ENCODE data around the gene CFAP65.

The CFAP65 gene, protein sequence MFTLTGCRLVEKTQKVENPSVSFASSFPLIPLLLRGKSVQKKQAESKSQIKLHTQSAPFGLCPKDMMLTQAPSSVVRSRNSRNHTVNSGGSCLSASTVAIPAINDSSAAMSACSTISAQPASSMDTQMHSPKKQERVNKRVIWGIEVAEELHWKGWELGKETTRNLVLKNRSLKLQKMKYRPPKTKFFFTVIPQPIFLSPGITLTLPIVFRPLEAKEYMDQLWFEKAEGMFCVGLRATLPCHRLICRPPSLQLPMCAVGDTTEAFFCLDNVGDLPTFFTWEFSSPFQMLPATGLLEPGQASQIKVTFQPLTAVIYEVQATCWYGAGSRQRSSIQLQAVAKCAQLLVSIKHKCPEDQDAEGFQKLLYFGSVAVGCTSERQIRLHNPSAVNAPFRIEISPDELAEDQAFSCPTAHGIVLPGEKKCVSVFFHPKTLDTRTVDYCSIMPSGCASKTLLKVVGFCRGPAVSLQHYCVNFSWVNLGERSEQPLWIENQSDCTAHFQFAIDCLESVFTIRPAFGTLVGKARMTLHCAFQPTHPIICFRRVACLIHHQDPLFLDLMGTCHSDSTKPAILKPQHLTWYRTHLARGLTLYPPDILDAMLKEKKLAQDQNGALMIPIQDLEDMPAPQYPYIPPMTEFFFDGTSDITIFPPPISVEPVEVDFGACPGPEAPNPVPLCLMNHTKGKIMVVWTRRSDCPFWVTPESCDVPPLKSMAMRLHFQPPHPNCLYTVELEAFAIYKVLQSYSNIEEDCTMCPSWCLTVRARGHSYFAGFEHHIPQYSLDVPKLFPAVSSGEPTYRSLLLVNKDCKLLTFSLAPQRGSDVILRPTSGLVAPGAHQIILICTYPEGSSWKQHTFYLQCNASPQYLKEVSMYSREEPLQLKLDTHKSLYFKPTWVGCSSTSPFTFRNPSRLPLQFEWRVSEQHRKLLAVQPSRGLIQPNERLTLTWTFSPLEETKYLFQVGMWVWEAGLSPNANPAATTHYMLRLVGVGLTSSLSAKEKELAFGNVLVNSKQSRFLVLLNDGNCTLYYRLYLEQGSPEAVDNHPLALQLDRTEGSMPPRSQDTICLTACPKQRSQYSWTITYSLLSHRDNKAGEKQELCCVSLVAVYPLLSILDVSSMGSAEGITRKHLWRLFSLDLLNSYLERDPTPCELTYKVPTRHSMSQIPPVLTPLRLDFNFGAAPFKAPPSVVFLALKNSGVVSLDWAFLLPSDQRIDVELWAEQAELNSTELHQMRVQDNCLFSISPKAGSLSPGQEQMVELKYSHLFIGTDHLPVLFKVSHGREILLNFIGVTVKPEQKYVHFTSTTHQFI (N-terminal part only)

GRCh38 chr2:219041252-219041651, at the start of gene CFAP65:
Gene CFAP65, minus strand, starts transcription at chr2:219041516. Its CDS starts 2,468 bp downstream, at chr2:219039048.
- DNase-seq = no peak

- no peak for DNase-seq
Measured at GRCh38 chr2:219090436-219091299, 49.4 kb upstream of the CFAP65 start.

GRCh38 chr2:219089330-219089729, 48.0 kb upstream of the CFAP65 start:
- DNase-seq = no peak

GRCh38 chr2:219087848-219088247, 46.5 kb upstream of the CFAP65 start:
- no peak for DNase-seq

DNA sequence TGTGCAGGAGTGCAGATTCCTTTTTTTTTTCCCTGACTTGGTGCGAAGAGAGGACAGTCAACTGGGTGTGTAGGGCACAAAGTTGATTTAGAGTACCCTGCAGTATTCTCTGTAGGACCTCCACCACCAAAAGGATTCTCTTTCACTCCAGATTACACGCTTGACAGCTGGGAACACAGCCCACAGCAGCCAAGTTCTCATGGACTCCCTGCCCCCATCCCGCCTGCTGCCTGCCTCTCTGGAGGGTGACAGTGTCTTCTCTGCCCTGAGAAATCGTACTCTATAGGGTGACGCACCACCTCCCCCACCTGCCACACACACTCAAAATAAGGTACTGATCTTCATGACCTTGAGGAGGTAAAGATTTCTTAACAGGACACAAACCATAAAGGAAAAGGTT, 46.0 kb upstream of the CFAP65 start:
- no peak for DNase-seq

DNA sequence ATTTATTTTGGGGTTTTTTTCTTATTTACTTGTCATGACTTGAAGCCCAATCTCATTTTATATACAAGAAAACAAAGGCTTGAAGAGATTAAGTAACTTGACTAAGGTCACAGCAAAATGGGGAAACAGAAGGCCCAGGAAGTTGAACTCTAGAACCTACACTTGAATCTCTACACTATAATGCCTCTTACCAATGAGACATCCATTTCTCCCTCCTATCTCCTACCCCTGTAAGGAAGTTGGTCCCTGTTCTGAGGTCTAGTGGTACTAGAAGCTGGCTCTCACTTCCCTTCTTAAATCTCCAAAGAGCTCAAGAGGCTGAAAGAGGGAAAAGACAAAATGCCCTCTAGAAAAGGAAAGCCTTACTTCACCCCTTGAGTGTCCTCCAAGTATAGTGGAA, 44.9 kb upstream of the CFAP65 start:
- no peak for DNase-seq

DNA sequence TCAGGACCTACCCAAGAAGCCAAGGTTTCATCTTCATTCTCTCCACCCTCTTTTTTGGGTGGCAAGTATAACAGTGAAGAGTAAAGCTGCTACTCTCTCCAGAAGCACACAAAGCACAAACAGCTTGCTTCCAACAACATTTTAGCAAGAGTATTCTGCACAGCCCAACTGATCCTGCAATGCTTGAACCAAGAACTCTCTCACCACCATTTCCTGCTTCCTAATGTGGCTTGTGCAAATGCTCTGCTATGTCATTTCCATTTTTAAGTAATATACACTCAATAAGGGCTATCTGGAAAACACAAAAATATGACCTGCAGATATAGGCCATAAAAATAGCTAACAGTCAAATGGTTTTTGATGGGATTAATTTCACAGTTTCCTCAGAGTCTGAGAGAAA, 43.5 kb upstream of the CFAP65 start:
- no peak for DNase-seq

DNA sequence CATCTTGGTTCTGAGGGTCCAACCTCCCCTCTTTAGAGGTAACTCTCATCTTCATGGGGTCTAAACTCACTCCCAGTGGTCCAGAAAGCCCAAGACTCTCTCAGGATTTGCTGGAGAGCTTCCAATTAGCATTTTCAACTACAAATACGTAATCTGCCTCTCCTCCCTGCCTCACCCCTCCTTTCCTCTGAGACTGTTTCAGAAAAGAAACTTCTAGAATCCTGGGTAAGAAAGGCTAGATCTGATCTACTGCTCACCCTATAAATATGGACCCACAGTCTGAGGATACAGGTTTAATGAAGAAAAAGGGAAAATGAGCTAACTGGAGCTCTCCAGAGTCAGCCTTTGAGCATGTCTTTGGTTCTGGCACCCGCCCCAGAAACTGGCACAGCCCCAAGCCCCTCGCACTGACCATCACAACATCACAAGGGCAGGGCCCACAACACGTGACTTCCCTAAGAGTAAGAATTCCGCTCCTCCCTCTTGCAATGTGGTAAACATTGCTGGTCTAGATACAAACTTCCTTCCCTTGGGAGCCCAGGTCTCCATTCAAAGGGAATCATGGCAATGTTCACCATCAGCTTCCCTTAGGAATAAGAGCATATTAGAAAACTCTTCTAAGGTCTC, 41.1 kb upstream of the CFAP65 start:
- DNase-seq = no peak

DNA sequence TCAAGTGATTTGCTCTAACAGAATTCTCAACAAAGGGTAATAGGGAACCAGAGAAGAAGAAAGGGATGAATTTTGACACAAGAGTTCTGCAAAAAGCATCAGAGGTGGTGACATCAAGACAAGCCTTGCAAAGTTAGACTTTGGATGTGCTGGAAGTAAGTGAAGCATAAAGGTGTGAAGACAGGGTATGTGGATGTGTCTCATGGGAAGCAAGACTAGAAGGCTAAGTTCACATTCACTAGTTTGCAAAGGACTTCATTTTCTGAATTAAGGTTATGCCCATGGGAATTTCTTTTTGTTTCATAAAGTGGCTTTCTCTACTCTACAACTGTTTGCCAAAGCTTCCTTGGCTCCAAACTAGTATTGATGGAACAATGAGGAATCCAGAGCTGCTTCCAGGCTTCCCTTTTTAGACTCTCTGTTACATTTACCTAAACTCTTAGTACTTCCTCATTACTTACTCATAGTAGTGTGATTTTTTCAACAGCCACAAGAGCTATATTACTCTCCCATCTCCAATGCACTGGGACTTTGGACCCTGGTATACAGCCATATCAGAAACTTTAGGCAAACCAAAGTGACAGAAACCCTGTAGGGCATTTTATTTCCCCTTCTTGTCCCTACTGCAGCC, 40.5 kb upstream of the CFAP65 start:
- no peak for DNase-seq

DNA sequence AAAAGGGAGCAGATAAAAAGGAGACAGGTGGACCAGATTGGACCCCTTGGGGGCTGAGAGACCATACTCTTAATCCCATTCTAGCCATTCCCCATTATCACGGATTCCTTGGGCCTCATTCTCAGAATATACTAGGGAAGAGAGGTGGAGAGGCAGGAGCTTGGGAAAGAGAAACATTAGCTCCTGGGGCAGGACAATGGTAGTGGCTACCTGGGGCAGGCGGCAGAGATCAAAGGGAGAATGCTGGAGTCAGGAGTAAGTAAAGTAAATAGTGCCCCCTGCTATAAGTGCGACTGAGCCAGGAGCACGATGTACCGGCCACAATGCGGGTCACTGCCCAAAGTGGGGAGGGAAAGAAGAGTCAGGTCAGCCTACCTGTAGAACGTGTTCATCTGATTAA, 39.8 kb upstream of the CFAP65 start:
- no peak for DNase-seq

GRCh38 chr2:219079417-219079816, 38.1 kb upstream of the CFAP65 start:
- DNase-seq = no peak

DNA sequence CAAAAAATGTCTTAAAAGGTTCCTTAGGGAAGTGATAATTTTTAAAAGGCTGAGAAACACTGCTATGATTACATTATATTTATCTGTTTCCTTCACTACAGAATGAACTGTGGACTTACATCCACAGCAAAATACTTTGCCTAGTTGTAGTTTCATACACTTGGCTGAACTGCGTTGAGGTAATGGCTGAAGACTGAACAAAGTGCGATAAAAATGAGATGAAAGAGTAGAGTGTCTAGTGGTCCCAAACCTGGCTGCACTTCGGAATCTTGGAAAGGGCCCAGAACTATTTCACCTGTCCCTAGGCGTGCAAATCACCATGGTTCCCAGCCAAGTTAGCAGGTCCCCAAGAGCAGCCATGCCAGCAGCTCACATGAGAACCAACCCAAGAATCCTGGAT, 37.6 kb upstream of the CFAP65 start:
- DNase-seq = no peak

DNA sequence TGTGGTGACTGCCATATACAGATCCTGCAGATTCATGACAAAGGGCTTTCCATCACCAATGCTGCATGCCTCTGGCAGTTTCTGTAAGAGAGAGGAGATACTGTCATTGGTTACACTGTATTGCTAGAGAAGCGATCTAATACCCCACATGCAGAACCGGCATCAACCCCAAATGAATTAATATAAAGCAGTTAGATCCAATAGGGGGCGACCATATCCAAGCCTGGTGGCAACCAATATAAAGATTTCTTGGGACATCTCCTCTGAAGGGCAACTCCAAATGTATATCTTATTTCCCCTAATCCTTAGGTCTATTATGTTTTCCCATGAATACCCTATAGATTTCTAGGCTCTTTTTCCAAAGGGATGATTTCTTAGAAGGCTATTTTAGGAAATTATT, 36.8 kb upstream of the CFAP65 start:
- no peak for DNase-seq

- no peak for DNase-seq
Measured at GRCh38 chr2:219076253-219076652, 34.9 kb upstream of the CFAP65 start.

DNA sequence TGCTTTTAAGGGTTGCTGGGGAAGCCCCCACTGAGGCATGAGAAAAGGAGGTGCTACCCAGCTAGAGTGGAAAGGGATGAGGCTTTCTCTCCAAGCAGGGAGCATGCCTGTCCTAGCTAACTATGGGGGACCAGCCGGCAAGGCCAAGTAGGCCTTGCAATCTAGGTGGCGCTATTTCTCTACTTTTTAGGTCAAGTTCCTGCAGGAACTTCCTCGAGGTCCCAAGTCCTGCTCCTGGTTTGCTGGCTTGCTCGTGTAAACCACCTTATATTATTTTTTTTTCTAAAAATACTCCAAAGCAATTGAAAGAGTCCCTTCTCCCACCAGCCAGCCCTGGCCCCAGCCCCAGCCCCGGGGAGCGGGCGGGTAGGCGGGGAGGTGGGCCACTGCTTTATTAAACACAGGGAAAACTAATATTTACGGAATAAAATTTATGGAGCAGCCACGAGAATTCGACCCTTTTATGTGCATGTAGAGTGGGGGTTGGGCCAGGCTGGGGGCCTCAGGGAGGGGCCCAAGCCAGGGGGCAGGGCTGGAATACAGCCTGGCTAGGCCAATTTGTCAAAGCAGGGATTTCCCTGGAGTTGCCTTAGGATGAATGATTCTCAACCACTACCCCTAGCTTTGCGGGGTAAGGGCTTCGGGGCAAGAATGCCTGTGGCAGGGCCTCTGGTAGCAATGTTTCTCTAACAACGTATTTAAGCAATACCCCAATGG, 32.3 kb upstream of the CFAP65 start:
- DNase-seq = no peak

DNA sequence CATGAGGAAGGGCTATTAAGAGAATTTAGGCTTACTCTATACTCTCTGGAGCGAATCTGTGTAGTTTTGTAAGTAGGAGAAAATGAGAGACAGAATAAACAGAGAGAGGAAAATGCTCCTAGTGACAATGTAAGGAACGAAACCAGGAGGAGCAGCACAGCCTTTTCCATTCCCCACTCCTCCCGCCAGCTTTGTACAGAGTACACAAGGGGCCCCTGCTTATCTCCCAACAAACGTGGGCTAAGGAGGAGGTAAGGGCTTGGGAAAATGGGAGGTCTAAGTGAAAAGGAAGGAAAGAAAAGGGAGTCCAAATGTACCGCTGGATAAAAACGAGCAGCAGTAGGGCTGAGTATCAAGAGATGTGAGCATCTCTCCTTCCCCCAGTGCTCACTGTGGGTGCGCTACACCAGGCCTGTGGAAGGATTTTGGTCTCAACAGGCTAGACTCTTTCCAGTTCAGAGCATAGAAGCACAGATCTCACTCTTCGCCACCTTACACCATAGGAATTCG, 31.5 kb upstream of the CFAP65 start:
- no peak for DNase-seq

DNA sequence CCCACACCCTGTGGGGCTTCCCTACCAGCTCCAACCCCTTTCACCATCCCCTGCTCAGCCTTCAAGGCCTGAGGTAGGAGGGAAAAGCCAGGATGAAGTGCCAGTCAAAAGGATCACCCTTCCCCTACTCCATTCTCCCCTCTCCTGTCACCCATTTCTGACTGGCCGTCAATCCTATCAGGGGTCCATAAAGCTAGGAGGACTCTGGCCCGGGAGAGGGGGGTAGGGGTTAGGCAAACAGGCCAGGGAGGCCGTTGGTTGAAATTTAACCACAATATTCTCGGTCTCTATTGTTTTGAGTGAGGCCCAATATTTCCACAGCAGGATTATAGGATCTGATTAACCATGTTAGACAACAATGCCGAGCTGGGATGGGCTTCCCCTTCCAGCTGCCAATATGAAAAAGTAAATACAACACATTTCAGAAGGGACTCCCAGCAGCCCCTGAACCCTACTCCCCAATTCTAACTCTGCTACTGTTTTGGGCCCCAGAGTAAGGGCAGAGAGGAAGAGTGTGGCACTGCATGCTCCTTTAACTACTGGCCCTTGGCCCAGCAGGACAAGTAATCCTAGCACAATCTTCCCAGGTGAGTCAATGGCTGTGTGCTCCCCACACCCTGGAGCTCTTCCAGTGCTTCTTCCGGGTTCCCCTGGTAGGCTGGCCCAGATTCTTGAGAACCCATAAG, 30.0 kb upstream of the CFAP65 start:
- no peak for DNase-seq

- no peak for DNase-seq
Measured at GRCh38 chr2:219065484-219065883, 24.2 kb upstream of the CFAP65 start.

DNA sequence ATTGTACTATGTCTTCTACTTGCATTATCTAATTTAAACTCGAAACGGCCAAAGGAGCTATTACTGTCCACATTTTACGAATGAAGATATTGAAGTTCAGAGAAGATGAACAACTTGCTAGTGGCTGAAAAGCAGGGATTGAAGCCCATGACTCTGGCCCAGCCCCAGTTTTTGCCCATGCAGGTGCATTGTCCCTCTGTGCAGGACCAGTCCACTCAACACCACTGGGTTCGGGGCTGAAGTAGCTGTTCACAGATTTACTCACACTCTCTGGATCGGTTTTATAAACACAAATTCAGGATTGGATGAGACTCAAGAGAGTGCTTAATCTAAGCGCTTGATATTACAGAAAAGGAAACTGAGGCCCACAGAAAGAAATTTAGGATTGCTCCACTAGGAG, 20.8 kb upstream of the CFAP65 start:
- no peak for DNase-seq
